ENCODE results near the gene TMEM97.

DNA sequence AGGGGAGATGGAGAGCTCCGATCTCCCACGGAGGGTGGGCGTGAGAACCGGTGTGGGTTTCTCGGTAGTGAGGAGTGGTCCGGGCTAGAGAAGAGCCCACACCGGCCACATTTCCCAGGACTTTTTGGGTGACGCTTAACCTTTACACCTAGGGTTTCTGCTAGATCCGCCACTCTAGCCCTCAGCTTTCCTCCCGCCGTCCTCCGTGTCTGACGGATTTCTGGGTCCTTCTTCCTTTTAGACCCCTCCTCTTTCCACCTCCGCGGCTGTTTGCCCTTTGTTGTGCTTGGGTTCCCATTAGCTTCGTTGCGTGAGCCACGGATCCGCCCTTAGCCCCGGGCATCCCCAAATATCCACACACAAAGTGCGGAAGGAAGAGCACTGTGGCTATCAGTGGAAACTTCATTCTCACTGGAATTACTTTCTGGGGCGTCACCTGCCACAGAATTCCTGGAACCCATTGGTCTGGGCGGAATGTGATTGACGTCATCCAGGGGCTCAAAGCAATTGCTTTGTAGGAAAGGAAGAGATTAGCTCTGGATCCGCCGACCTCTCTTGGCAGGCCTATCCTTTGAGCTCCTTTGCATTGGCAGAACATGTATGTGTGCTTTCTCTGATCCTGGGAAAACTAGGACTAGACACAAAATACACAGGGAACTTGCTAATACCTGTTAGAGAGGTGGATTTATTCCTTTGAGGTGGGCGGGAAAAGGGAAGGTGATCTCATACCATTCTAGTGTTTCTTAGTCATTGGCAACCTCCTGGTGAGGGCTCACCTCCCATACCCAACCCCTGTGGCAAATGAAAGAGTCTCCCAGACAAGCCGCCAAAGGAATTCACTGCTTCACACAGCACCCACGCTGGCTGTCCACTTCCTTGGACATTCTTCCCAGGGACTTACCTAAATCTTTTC lies 17.2 kb downstream of the TMEM97 start:
- no peak for TF ChIP-seq GATA2 (IDR thresholded peaks at IDR 0.05; ENCODE audit: low read depth, low read length)
- no peak for TF ChIP-seq GATA3 (IDR thresholded peaks at IDR 0.05; ENCODE audit: low read depth, low read length)
